IPS-18c (cell line): ENCODE measurements around the gene MYO15B.

ENCODE experiments used
- H3K4me3 ChIP-seq: 2 replicates; pipeline ENCODE4 v1.7.0; 2013; ENCODE audit warnings: low read depth, mild to moderate bottlenecking, low read length, moderate library complexity; ENCODE audit not compliant: insufficient read depth
- H3K9me3 ChIP-seq: one replicate; pipeline ENCODE4 v1.6.1; 2013; ENCODE audit warnings: mild to moderate bottlenecking, low read length, moderate library complexity; ENCODE audit not compliant: control insufficient read depth, insufficient read depth

Gene MYO15B

DNA sequence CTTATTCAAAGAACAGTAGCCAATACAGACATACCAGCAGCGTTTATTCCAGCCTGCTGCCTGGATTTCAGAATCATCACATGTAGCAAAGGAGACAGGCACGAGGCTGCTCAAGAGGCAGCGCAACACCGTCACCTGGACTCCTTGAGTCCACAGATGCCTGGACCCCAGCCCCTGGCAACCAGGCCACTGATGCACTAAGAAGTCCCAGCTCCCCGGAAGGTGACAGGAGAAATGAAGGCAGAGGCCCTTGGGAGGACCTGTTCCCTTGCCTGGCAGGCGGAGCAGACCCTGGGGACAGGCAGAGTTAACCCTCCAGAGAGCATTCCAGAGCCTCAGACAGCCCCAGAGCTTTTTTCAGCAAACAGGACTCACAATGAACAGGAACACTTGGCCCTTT, 62.1 kb downstream of the MYO15B start:
- no peaks in the 10 kb centered on the region for H3K9me3 ChIP-seq

DNA sequence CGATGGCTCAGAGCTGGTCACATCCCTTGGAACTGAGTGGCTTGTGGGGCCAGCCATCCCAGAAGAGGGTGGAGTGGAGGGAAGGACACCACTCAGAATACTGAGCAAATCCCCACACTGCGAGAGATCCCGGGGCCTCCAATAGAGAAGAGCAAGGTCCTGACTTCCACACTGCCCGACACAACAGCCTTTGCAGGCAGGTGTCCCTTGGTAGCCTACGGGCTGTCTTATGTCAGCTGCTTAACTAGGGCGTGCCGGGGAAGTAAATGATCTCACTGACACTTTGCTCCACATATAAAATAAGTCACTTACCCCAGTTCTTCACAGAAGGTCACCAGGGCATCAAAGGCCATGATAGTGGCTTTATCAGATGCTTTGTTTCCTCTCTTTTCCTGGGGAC, 63.3 kb downstream of the MYO15B start:
- no peaks in the 10 kb centered on the region for H3K9me3 ChIP-seq
- no peak overlapping the region for H3K4me3 ChIP-seq

More for the DNA sequence above, 62.1 kb downstream of the MYO15B start:
- H3K4me3 ChIP-seq = no peak overlapping the region

DNA sequence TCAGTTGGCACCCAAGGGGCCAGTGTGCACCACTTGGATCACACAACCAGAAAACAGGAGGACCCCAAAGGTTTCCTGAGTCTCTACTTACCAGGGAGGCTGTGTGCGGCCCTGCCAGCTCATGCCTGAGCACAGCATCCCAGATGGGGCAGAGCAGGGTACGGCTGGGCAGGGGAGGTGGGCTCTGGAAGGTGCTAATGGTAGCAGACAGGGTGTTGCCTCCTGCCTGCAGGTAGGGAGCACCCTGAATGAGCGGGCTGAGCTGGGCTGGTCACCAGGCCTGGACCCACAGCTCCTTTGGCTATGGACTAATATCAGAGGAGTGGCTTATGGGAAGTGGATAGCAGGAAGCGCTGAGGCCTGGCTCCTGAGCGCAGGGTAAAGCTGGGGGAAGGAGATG, 64.7 kb downstream of the MYO15B start:
- no peak overlapping the region for H3K4me3 ChIP-seq
- H3K9me3 ChIP-seq = no peaks in the 10 kb centered on the region

DNA sequence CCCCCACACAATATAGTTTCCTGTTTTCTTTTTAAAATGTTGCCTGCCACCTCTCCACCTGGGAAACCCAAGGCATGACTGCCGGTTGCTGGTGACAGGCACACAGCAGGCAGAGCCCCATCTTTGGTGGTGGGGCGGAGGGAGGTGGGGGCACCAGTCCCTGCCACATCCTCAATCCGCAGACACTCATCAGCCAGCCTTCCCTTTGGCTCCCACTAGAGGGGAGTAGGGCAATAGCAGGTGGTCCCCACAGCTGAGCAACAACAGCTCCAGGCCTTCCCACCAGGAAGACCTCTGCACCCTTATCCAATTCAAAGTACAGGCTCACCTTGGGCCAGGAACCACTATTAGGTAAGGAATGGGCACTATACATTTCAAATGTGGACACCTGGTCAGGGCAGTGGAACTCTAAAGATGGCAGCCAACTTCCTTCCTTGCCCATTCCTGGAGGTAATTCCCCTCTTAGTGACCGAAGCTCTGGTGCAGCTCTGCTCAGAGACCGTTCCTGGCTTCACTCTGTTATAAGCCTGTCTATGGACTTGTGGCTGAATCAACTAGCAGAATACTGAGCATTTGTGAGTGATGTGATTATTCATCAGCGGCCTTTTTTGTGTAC, 65.4 kb downstream of the MYO15B start:
- Histone ChIP-seq H3K4me3 (no peak overlapping the region), H3K9me3 (no peaks in the 10 kb centered on the region)

DNA sequence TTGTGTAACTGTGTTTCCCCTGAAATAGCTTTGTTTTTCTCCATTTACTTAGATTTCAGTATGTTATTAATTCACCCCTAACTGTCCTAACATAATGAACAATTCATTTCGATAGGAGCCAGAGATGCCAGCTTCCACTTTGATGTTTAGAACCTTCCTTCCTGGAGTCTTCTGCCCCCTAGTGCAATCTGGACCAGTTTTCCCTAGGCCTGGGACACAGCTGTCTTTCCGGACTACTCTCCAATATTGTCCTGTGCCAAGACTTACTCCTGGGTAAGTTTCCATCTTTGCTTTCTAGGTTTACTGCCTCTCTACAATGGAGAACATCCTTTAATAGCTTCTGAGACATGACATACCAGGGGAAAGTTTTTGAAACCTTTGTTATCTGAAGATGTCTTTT, 66.6 kb downstream of the MYO15B start:
- Histone ChIP-seq H3K4me3 (no peak overlapping the region), H3K9me3 (no peaks in the 10 kb centered on the region)

DNA sequence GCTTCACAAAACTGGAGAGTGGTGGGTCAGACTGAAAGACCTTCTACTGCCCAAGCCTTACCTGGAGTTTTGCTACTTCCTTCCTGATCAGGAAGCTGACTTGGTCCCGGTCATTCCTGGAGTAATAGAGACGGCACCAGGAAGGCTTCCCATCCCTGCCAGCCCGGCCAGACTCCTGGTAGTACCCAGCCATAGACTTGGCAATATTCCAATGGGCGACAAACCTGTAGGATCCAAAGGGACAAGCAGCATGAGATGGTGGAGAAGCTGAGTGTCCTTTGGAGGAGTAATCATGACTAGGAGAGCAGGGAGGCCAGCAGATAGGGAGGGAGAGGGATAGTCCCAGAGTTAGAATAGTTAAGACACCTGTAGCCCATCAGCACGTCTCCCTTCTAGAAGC, 70.6 kb downstream of the MYO15B start:
- Histone ChIP-seq H3K4me3 (no peak overlapping the region), H3K9me3 (no peaks in the 10 kb centered on the region)

DNA sequence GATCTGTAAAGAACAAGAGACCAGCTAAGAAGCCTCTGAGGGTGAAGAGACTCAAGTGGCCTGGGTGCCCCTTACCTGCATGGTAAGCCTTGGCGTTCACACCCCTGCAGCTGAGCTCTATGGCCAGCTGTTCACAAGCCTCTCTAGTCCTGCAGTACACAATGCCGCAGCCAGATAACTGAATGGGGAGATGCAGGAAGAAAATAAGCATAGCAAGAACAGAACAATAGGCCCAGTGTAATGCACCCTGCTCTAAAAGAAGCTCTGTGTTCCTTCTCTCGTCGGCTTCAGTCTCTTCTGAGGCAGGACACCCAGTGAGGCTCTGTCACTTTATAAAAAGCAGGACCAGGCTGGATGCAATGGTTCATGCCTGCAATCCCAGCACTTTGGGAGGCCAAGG, 73.9 kb downstream of the MYO15B start:
- Histone ChIP-seq H3K9me3 (no peaks in the 10 kb centered on the region), H3K4me3 (no peak overlapping the region)

DNA sequence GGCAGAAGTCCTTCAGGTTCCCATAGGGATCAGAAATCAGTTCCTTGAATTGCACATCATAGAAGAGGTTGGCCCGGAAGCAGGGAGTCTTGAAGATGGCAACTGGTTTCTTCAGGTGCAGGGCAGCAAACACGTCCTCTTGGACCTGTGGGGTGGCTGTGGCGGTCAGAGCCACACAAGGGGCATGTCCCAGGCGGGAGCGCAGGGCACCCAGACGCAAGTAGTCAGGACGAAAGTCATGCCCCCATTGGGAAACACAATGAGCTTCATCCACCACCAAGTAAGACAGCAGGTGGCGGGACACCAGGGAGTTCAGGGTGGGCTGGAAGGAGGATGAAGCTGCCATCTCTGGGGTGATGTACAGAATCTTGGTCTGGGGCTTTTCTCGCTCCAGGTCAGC, 74.9 kb downstream of the MYO15B start:
- no peaks in the 10 kb centered on the region for H3K9me3 ChIP-seq
- H3K4me3 ChIP-seq = no peak overlapping the region

DNA sequence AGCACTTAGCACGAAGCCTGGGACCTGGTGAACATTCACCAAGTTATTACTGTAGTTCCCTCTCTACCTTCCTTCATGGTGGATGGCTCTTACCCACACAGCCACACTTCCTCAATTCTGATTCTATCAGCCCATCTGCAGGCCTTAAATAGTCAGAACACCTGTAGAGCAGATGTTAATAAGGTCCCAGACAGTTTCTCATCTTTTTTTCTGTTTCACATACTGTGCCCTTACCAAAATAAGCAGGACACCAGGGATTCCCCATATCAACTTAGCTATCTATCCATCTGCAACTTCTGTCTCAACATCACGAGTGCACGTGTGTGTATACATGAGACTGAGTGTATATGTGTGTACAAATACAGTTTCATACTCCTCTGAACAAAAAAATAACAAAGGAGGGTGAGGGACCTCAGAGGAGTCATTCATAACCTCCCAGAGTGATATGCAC, 76.5 kb downstream of the MYO15B start:
- no peaks in the 10 kb centered on the region for H3K9me3 ChIP-seq
- H3K4me3 ChIP-seq = no peak overlapping the region

DNA sequence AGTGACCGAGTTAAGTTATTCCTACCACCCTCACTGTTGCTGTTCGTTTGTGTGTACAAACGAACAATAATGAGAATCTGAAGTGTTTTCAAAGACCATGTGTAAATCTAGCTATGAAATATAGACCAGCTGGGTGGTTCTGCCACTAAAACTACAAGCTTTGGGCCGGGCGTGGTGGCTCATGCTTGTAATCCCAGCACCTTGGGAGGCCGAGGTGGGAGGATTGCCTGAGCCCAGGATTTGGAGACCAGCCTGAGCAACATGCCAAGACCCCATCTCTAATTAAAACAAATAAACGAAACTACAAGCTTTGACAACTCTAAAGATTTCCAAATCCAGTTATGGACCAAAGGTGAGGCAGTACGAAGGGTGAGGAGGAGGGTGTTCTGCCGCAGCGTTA, 78.4 kb downstream of the MYO15B start:
- Histone ChIP-seq H3K9me3 (no peaks in the 10 kb centered on the region), H3K4me3 (peak overlapping the region; percentile 97)

DNA sequence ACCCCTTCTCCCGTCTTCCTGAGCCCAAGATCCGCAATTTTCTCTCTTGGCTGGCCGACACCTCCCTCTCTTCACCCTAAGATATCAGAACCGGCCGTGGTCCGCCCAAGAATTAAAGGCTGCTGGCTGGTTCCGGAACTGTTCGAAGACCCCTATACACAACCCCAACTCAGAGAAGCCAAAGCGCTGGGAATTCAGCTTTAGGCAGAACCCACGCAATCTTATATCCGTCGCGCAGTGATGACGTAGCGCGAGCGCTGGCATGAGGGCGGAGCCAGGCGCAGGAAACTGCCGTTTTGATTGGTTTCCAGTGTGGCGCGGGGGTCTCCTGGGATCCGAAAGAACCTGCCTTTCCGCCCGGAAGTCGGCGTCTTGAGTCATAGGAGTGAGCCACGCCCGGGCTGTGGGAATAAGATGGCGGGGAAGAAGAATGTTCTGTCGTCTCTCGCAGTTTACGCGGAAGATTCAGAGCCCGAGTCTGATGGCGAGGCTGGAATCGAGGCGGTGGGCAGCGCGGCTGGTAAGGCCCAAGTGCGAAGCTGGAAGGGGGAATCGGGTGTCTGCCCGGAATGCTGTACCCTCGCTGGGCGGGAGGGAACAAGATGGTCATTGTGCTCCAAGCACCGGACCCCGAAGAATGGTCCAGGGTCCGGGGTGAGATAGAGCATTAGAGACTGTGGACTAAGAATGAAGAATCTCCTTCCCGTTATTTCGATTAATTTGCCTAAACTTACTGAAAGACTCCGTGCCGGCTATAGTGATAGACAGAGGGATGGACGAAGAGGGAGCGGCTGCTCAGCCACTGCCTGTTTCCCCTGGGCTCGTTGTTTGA, 79.6 kb downstream of the MYO15B start, which contains the start of the genes RECQL5 and SAP30BP:
Gene RECQL5, minus strand, starts transcription at position 196 of the 832 bp plus-strand sequence. CDS start 597 bp downstream, outside the sequence.
Gene SAP30BP, plus strand, starts transcription at position 380 of the 832 bp plus-strand sequence. Its CDS starts 35 bp downstream, at position 415.
- Histone ChIP-seq H3K4me3 (peak within 1 kb of the TSS; percentile 97), H3K9me3 (no peaks in the 10 kb centered on the region)

DNA sequence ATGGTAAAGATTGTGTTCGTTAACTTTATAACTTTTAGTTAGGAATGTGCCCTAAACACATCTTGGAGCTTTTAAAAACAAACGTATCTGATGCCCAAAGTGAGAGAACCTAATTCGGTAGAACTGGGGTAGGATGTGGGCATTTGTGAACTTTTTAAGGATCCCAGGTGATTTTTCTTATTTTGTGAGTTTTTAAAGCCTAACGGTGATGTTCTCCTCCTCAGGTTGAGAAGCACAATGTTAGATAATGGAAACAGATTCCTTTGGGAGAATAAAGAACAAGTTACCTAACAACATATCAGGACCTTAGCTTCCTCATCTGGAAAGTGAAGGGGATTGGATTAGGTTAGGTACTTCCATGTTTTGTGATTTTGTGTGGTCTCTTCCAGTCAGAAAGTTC, 80.2 kb downstream of the MYO15B start:
- no peaks in the 10 kb centered on the region for H3K9me3 ChIP-seq
- H3K4me3 ChIP-seq = peak overlapping the region; percentile 97

DNA sequence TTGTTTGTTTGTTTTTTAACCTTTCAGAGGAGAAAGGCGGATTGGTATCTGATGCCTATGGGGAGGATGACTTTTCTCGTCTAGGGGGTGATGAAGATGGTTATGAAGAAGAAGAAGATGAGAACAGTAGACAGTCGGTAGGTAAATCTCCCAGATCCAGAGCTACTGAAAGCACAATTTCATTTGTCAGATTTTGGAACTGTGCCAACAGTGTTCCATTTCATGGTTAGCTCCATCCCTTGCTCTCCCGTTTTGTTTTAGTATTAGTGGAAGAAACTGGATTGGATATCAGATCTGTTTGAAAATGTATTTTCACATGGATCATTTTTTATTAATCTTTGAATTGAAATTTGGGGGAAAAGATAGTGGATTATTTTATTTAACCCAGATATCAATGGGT, 80.9 kb downstream of the MYO15B start:
- 0 out of 2 replicates have a peak overlapping the region, but pooled peaks have one; percentile 97 for H3K4me3 ChIP-seq
- no peaks in the 10 kb centered on the region for H3K9me3 ChIP-seq

DNA sequence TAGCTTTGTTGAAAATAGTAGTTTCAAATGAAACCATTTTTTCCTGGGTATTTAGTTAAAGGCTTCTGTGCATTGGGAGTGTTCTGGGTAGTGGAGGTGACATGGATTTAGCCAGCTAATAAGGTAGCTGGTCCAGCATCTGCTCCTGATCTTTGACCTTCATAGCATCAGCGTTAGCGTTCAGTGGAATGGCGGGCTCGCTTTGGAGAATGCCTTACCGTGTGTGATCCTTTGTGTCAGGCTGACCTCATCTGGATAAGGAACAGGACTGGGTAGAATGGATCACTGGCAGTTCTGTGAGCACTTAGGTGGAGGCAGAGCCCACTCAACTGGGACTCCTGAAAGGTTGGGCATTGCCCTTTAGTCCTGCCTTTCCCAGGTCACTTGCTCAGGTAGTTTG, 83.3 kb downstream of the MYO15B start:
- no peak overlapping the region for H3K4me3 ChIP-seq
- no peaks in the 10 kb centered on the region for H3K9me3 ChIP-seq

DNA sequence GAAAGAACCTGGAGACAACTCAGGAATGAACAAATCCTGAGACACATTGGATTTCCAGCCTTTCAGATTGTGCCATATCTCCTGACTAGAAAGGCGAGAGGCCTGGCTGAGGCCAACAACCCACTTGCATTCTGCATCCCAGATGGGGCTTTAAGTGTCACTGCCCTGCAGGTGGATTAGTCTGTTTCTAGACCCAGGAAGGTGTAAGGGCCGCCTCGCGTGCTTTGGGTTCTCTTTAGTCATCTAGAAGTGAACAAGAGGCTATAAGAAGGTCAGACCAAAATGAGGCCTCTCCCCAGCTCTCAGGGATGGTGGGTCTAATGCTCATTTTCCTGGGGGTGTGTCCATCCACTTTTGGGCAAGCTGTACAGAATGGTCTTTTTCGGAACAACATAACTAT, 84.4 kb downstream of the MYO15B start:
- Histone ChIP-seq H3K9me3 (no peaks in the 10 kb centered on the region), H3K4me3 (no peak overlapping the region)

DNA sequence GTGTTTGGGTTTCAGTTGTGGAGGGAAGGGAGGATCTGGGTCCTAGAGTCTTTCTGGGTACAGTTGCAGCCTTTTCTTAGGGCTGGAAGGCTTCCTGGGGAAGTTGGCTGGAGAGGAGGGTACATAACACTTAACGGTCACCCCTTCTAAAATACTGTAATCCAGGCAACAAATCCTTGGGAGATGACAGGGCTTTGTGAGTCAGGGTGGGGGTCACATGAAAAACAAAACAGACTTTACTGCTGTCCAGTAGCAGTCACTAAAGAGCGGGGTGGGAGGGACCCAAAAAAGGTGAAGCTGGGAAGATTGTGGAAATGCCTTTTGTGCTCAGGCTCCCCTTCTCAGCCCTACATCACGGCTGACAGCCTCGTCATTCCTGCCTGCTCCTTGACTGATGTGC, 85.9 kb downstream of the MYO15B start:
- Histone ChIP-seq H3K9me3 (no peaks in the 10 kb centered on the region), H3K4me3 (no peak overlapping the region)
